Measurements from ENCODE around the gene EVX2.

DNA sequence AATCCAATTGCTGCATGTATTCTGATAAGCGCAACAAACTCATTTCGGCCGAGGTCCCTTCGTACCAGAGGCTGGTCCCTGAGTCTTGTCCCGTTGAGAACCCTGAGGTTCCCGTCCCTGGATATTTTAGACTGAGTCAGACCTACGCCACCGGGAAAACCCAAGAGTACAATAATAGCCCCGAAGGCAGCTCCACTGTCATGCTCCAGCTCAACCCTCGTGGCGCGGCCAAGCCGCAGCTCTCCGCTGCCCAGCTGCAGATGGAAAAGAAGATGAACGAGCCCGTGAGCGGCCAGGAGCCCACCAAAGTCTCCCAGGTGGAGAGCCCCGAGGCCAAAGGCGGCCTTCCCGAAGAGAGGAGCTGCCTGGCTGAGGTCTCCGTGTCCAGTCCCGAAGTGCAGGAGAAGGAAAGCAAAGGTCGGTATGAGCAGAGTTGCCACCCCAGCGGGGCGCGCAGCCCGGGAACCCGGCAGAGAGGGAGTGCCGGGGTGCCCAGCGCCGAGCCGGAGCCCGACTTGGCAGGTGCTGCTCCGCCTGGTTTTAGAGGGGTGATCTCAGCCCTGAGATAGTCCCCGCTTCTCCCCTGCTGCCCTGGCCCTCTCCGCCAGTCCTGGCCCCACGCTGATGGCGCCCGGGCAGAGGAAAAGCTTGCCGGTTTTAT, 33.5 kb upstream of the EVX2 start:
- TF ChIP-seq, protein P1, sequence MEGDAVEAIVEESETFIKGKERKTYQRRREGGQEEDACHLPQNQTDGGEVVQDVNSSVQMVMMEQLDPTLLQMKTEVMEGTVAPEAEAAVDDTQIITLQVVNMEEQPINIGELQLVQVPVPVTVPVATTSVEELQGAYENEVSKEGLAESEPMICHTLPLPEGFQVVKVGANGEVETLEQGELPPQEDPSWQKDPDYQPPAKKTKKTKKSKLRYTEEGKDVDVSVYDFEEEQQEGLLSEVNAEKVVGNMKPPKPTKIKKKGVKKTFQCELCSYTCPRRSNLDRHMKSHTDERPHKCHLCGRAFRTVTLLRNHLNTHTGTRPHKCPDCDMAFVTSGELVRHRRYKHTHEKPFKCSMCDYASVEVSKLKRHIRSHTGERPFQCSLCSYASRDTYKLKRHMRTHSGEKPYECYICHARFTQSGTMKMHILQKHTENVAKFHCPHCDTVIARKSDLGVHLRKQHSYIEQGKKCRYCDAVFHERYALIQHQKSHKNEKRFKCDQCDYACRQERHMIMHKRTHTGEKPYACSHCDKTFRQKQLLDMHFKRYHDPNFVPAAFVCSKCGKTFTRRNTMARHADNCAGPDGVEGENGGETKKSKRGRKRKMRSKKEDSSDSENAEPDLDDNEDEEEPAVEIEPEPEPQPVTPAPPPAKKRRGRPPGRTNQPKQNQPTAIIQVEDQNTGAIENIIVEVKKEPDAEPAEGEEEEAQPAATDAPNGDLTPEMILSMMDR (IDR thresholded peaks at IDR 0.05), result no peak
- TF ChIP-seq EZH2 (IDR thresholded peaks at IDR 0.05; ENCODE audit: borderline replicate concordance, insufficient read depth, low read depth, low read length, poor library complexity, severe bottlenecking), result no peak
